WTC11 (cell line): Measurements from ENCODE around the gene ATP2C1. TPM values are rescaled to one million over a fixed set of nuclear protein-coding genes. Genes with fewer than 3 reads are reported as not detected.

Experiments
- ATAC-seq: fragments of 200-7000 bp; cut with Tn5 transposase; 2 replicates; pipeline ENCODE4 v1.10.0; 2021; ENCODE audit warnings: mild to moderate bottlenecking, moderate library complexity
- CTCF ChIA-PET: fragments of 300-600 bp; sonication (Branson Sonifier 250); formaldehyde crosslinking; loops from one replicate; lab custom pipeline; 2021; ENCODE audit warnings: antibody characterized with exemption; lab: Charles Lee
- POLR2A ChIA-PET: fragments of 350-600 bp; sonication (Branson Sonifier 250); formaldehyde crosslinking; loops from one replicate; lab custom pipeline; 2021; ENCODE audit warnings: antibody characterized with exemption; lab: Charles Lee
- DNase-seq: peaks from one replicate; pipeline ENCODE4 v3.0.0; 2021; ENCODE audit warnings: low spot score
- H3K27ac Mint-ChIP-seq: 2 replicates; pipeline ENCODE4 v1.8.0; 2021; ENCODE audit warnings: mixed read lengths
- H3K27me3 Mint-ChIP-seq: 2 replicates; pipeline ENCODE4 v1.8.0; 2021; ENCODE audit warnings: low read depth, mild to moderate bottlenecking, moderate library complexity, mixed read lengths
- H3K36me3 Mint-ChIP-seq: 2 replicates; pipeline ENCODE4 v1.8.0; 2021; ENCODE audit warnings: mixed read lengths
- H3K4me1 Mint-ChIP-seq: 2 replicates; pipeline ENCODE4 v1.8.0; 2022; ENCODE audit warnings: mixed read lengths
- H3K4me3 Mint-ChIP-seq: 2 replicates; pipeline ENCODE4 v1.8.0; 2021; ENCODE audit warnings: mild to moderate bottlenecking, moderate library complexity, mixed read lengths
- H3K9me3 Mint-ChIP-seq: 2 replicates; pipeline ENCODE4 v1.8.0; 2021; ENCODE audit warnings: mixed read lengths
- ATF1 ChIP-seq: sonication (generic); formaldehyde crosslinking; IDR thresholded peaks from 2 replicates; pipeline ENCODE4 v1.8.1; 2023; ENCODE audit warnings: mild to moderate bottlenecking, moderate library complexity, missing genetic modification reagents
- ATF2 ChIP-seq: sonication (generic); formaldehyde crosslinking; IDR thresholded peaks from 2 replicates; pipeline ENCODE4 v1.8.1; 2022; ENCODE audit warnings: low read depth, missing genetic modification reagents, borderline replicate concordance
- ELF4 ChIP-seq: sonication (generic); formaldehyde crosslinking; IDR thresholded peaks from 2 replicates; pipeline ENCODE4 v1.8.1; 2022; ENCODE audit warnings: low read depth, mild to moderate bottlenecking, moderate library complexity, missing genetic modification reagents
- FOXP1 ChIP-seq: sonication (generic); formaldehyde crosslinking; IDR thresholded peaks from 2 replicates; pipeline ENCODE4 v1.8.0; 2022; ENCODE audit warnings: missing genetic modification reagents, mild to moderate bottlenecking, moderate library complexity, borderline replicate concordance
- JUN ChIP-seq: sonication (generic); formaldehyde crosslinking; IDR thresholded peaks from 2 replicates; pipeline ENCODE4 v1.8.0; 2023; ENCODE audit warnings: mild to moderate bottlenecking, missing genetic modification reagents
- PRRX2 ChIP-seq: fragments of 250-450 bp; sonication (Bioruptor Pico); IDR thresholded peaks from 2 replicates; pipeline ENCODE4 v1.8.0; 2021; ENCODE audit warnings: mild to moderate bottlenecking
- SMAD4 ChIP-seq: sonication (generic); formaldehyde crosslinking; IDR thresholded peaks from 2 replicates; pipeline ENCODE4 v1.8.0; 2022; ENCODE audit warnings: mild to moderate bottlenecking, missing genetic modification reagents
- TP53 ChIP-seq: sonication (generic); formaldehyde crosslinking; IDR thresholded peaks from 2 replicates; pipeline ENCODE4 v1.8.1; 2023; ENCODE audit warnings: mild to moderate bottlenecking, missing genetic modification reagents
- ZBTB21 ChIP-seq: sonication (generic); formaldehyde crosslinking; IDR thresholded peaks from 2 replicates; pipeline ENCODE4 v1.8.1; 2023; ENCODE audit warnings: mild to moderate bottlenecking, missing genetic modification reagents, borderline replicate concordance
- ZBTB43 ChIP-seq: sonication (generic); formaldehyde crosslinking; IDR thresholded peaks from 2 replicates; pipeline ENCODE4 v1.8.1; 2023; ENCODE audit warnings: mild to moderate bottlenecking, missing genetic modification reagents
- ZNF219 ChIP-seq: sonication (generic); formaldehyde crosslinking; IDR thresholded peaks from 2 replicates; pipeline ENCODE4 v1.8.0; 2023; ENCODE audit warnings: missing genetic modification reagents, mild to moderate bottlenecking, borderline replicate concordance
- ZNF317 ChIP-seq: sonication (generic); formaldehyde crosslinking; IDR thresholded peaks from 2 replicates; pipeline ENCODE4 v1.8.1; 2023; ENCODE audit warnings: low read depth, mild to moderate bottlenecking, moderate library complexity, missing genetic modification reagents, borderline replicate concordance
- ZNF512 ChIP-seq: sonication (generic); formaldehyde crosslinking; IDR thresholded peaks from 2 replicates; pipeline ENCODE4 v1.8.1; 2022; ENCODE audit warnings: missing genetic modification reagents, borderline replicate concordance
- total RNA-seq: library from RNA; stranded (reverse); gene quantifications from 3 replicates; pipeline ENCODE4 v1.2.3, GENCODE V29; 2021
- TF ChIP-seq, protein P1 (sequence below): sonication (generic); formaldehyde crosslinking; IDR thresholded peaks from 2 replicates; pipeline ENCODE4 v1.8.0; 2023; ENCODE audit warnings: missing genetic modification reagents, mild to moderate bottlenecking, borderline replicate concordance
- TF ChIP-seq, protein P2 (sequence below): sonication (generic); formaldehyde crosslinking; IDR thresholded peaks from 2 replicates; pipeline ENCODE4 v1.8.1; 2023; ENCODE audit warnings: mild to moderate bottlenecking, moderate library complexity, missing genetic modification reagents
- TF ChIP-seq, protein P3 (sequence below): fragments of 250-450 bp; sonication (Bioruptor Pico); IDR thresholded peaks from 2 replicates; pipeline ENCODE4 v1.9.0; 2021; ENCODE audit warnings: mild to moderate bottlenecking
- TF ChIP-seq, protein P4 (sequence below): sonication (generic); formaldehyde crosslinking; IDR thresholded peaks from 2 replicates; pipeline ENCODE4 v1.8.0; 2022; ENCODE audit warnings: mild to moderate bottlenecking, missing genetic modification reagents
- TF ChIP-seq, protein P5 (sequence below): fragments of 200-600 bp; IDR thresholded peaks from 2 replicates; pipeline ENCODE4 v1.8.0; 2022; ENCODE audit warnings: antibody characterized with exemption

ATP2C1 gene
- total RNA-seq, 1 experiment from 2014 or later, result 62.5 TPM

- TF ChIP-seq, protein P1, sequence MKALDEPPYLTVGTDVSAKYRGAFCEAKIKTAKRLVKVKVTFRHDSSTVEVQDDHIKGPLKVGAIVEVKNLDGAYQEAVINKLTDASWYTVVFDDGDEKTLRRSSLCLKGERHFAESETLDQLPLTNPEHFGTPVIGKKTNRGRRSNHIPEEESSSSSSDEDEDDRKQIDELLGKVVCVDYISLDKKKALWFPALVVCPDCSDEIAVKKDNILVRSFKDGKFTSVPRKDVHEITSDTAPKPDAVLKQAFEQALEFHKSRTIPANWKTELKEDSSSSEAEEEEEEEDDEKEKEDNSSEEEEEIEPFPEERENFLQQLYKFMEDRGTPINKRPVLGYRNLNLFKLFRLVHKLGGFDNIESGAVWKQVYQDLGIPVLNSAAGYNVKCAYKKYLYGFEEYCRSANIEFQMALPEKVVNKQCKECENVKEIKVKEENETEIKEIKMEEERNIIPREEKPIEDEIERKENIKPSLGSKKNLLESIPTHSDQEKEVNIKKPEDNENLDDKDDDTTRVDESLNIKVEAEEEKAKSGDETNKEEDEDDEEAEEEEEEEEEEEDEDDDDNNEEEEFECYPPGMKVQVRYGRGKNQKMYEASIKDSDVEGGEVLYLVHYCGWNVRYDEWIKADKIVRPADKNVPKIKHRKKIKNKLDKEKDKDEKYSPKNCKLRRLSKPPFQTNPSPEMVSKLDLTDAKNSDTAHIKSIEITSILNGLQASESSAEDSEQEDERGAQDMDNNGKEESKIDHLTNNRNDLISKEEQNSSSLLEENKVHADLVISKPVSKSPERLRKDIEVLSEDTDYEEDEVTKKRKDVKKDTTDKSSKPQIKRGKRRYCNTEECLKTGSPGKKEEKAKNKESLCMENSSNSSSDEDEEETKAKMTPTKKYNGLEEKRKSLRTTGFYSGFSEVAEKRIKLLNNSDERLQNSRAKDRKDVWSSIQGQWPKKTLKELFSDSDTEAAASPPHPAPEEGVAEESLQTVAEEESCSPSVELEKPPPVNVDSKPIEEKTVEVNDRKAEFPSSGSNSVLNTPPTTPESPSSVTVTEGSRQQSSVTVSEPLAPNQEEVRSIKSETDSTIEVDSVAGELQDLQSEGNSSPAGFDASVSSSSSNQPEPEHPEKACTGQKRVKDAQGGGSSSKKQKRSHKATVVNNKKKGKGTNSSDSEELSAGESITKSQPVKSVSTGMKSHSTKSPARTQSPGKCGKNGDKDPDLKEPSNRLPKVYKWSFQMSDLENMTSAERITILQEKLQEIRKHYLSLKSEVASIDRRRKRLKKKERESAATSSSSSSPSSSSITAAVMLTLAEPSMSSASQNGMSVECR, result no peak
- TF ChIP-seq ZNF317 (CRISPR knock-in tag) (no peak), TP53 (CRISPR knock-in tag) (no peak), JUN (CRISPR knock-in tag) (no peak), ATF2 (CRISPR knock-in tag) (no peak), PRRX2 (CRISPR knock-in tag) (no peak), SMAD4 (CRISPR knock-in tag) (no peak), ELF4 (no peak)
- TF ChIP-seq, protein P2, sequence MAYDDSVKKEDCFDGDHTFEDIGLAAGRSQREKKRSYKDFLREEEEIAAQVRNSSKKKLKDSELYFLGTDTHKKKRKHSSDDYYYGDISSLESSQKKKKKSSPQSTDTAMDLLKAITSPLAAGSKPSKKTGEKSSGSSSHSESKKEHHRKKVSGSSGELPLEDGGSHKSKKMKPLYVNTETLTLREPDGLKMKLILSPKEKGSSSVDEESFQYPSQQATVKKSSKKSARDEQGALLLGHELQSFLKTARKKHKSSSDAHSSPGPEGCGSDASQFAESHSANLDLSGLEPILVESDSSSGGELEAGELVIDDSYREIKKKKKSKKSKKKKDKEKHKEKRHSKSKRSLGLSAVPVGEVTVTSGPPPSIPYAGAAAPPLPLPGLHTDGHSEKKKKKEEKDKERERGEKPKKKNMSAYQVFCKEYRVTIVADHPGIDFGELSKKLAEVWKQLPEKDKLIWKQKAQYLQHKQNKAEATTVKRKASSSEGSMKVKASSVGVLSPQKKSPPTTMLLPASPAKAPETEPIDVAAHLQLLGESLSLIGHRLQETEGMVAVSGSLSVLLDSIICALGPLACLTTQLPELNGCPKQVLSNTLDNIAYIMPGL (CRISPR knock-in tag), result no peak
Observed at GRCh38 chr3:130960139-130960795, 66.4 kb downstream of the ATP2C1 start (continued).

DNA sequence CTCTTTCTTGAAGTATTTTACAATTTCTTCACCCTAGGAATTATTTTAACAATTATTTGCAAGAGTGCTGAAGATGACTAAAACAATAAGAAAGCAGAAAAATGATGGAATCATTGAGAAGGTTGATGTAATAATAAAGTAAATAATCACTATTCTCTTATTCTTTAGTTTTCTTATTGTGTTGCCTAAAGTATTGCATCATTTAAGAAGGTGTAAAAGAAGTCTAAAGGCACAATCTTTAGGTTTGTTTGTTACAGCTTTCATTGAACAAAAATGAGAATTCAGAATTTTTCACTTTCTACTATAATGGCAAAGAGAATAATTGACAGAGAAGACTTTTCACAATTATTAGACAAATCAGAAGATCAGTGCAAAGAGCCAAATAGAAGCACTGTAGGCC is 67.6 kb downstream of the ATP2C1 start:
- H3K27ac Mint-ChIP-seq, result no peak overlapping the region
- DNase-seq (no peak), ATAC-seq (no peak)
- H3K27me3 Mint-ChIP-seq, result no peaks in the 10 kb centered on the region
- H3K9me3 Mint-ChIP-seq, result no peaks in the 10 kb centered on the region
- POLR2A ChIA-PET, result no interaction called here
- peaks cover 29% of the 10 kb centered on the region for H3K36me3 Mint-ChIP-seq
- H3K4me1 Mint-ChIP-seq, result peaks cover 9% of the 10 kb centered on the region
- no peak overlapping the region for H3K4me3 Mint-ChIP-seq
- CTCF ChIA-PET, result no interaction called here
- TF ChIP-seq, protein P3, sequence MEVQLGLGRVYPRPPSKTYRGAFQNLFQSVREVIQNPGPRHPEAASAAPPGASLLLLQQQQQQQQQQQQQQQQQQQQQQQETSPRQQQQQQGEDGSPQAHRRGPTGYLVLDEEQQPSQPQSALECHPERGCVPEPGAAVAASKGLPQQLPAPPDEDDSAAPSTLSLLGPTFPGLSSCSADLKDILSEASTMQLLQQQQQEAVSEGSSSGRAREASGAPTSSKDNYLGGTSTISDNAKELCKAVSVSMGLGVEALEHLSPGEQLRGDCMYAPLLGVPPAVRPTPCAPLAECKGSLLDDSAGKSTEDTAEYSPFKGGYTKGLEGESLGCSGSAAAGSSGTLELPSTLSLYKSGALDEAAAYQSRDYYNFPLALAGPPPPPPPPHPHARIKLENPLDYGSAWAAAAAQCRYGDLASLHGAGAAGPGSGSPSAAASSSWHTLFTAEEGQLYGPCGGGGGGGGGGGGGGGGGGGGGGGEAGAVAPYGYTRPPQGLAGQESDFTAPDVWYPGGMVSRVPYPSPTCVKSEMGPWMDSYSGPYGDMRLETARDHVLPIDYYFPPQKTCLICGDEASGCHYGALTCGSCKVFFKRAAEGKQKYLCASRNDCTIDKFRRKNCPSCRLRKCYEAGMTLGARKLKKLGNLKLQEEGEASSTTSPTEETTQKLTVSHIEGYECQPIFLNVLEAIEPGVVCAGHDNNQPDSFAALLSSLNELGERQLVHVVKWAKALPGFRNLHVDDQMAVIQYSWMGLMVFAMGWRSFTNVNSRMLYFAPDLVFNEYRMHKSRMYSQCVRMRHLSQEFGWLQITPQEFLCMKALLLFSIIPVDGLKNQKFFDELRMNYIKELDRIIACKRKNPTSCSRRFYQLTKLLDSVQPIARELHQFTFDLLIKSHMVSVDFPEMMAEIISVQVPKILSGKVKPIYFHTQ (CRISPR knock-in tag), result no peak
- TF ChIP-seq, protein P4, sequence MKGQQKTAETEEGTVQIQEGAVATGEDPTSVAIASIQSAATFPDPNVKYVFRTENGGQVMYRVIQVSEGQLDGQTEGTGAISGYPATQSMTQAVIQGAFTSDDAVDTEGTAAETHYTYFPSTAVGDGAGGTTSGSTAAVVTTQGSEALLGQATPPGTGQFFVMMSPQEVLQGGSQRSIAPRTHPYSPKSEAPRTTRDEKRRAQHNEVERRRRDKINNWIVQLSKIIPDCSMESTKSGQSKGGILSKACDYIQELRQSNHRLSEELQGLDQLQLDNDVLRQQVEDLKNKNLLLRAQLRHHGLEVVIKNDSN (CRISPR knock-in tag), result no peak
- TF ChIP-seq ZNF219 (CRISPR knock-in tag) (no peak), ZNF512 (no peak), FOXP1 (CRISPR knock-in tag) (no peak), ZBTB21 (CRISPR knock-in tag) (no peak), PRRX2 (CRISPR knock-in tag) (no peak), ZBTB43 (CRISPR knock-in tag) (no peak), ATF1 (CRISPR knock-in tag) (no peak)
- TF ChIP-seq, protein P5, sequence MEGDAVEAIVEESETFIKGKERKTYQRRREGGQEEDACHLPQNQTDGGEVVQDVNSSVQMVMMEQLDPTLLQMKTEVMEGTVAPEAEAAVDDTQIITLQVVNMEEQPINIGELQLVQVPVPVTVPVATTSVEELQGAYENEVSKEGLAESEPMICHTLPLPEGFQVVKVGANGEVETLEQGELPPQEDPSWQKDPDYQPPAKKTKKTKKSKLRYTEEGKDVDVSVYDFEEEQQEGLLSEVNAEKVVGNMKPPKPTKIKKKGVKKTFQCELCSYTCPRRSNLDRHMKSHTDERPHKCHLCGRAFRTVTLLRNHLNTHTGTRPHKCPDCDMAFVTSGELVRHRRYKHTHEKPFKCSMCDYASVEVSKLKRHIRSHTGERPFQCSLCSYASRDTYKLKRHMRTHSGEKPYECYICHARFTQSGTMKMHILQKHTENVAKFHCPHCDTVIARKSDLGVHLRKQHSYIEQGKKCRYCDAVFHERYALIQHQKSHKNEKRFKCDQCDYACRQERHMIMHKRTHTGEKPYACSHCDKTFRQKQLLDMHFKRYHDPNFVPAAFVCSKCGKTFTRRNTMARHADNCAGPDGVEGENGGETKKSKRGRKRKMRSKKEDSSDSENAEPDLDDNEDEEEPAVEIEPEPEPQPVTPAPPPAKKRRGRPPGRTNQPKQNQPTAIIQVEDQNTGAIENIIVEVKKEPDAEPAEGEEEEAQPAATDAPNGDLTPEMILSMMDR, result no peak
